ENCODE results near the gene CALML3.

Gene CALML3

GRCh38 chr10:5502571-5503476 is 21.9 kb upstream of the CALML3 start:
- Histone ChIP-seq H3K36me3 (ENCODE audit: control insufficient read depth, low read depth, low read length) (no peaks in the 10 kb centered on the region), H3K9ac (ENCODE audit: low read length) (no peak overlapping the region), H3K4me3 (ENCODE audit: low read length) (no peak overlapping the region), H3K27ac (ENCODE audit: low read length) (no peak overlapping the region), H3K27me3 (ENCODE audit: control insufficient read depth, insufficient read depth, low read length) (no peaks in the 10 kb centered on the region), H3K4me1 (ENCODE audit: control insufficient read depth, low read depth, low read length) (no peaks in the 10 kb centered on the region), H3K9me3 (ENCODE audit: control insufficient read depth, low read depth, low read length) (no peaks in the 10 kb centered on the region)

- H3K4me1 ChIP-seq (ENCODE audit: control insufficient read depth, low read depth, low read length), result no peaks in the 10 kb centered on the region
- no peak overlapping the region for H3K4me3 ChIP-seq (ENCODE audit: low read length)
- no peaks in the 10 kb centered on the region for H3K36me3 ChIP-seq (ENCODE audit: control insufficient read depth, low read depth, low read length)
- H3K27me3 ChIP-seq (ENCODE audit: control insufficient read depth, insufficient read depth, low read length), result no peaks in the 10 kb centered on the region
- no peaks in the 10 kb centered on the region for H3K9me3 ChIP-seq (ENCODE audit: control insufficient read depth, low read depth, low read length)
- H3K27ac ChIP-seq (ENCODE audit: low read length), result no peak overlapping the region
- H3K9ac ChIP-seq (ENCODE audit: low read length), result no peak overlapping the region
Measured at GRCh38 chr10:5503477-5503835, 21.3 kb upstream of the CALML3 start.

- Histone ChIP-seq H3K9ac (ENCODE audit: low read length) (no peak overlapping the region), H3K4me1 (ENCODE audit: control insufficient read depth, low read depth, low read length) (no peaks in the 10 kb centered on the region), H3K27me3 (ENCODE audit: control insufficient read depth, insufficient read depth, low read length) (no peaks in the 10 kb centered on the region), H3K4me3 (ENCODE audit: low read length) (no peak overlapping the region), H3K9me3 (ENCODE audit: control insufficient read depth, low read depth, low read length) (no peaks in the 10 kb centered on the region), H3K36me3 (ENCODE audit: control insufficient read depth, low read depth, low read length) (no peaks in the 10 kb centered on the region), H3K27ac (ENCODE audit: low read length) (no peak overlapping the region)
Measured at GRCh38 chr10:5504146-5505072, 20.4 kb upstream of the CALML3 start.

- Histone ChIP-seq H3K4me1 (ENCODE audit: control insufficient read depth, low read depth, low read length) (no peaks in the 10 kb centered on the region), H3K36me3 (ENCODE audit: control insufficient read depth, low read depth, low read length) (no peaks in the 10 kb centered on the region), H3K4me3 (ENCODE audit: low read length) (no peak overlapping the region), H3K27me3 (ENCODE audit: control insufficient read depth, insufficient read depth, low read length) (no peaks in the 10 kb centered on the region), H3K27ac (ENCODE audit: low read length) (no peak overlapping the region), H3K9ac (ENCODE audit: low read length) (no peak overlapping the region), H3K9me3 (ENCODE audit: control insufficient read depth, low read depth, low read length) (no peaks in the 10 kb centered on the region)
Measured at GRCh38 chr10:5506246-5506645, 18.5 kb upstream of the CALML3 start.

GRCh38 chr10:5506751-5507648 is 17.8 kb upstream of the CALML3 start:
- Histone ChIP-seq H3K36me3 (ENCODE audit: control insufficient read depth, low read depth, low read length) (no peaks in the 10 kb centered on the region), H3K27me3 (ENCODE audit: control insufficient read depth, insufficient read depth, low read length) (no peaks in the 10 kb centered on the region), H3K9ac (ENCODE audit: low read length) (no peak overlapping the region), H3K4me3 (ENCODE audit: low read length) (no peak overlapping the region), H3K27ac (ENCODE audit: low read length) (no peak overlapping the region), H3K9me3 (ENCODE audit: control insufficient read depth, low read depth, low read length) (no peaks in the 10 kb centered on the region), H3K4me1 (ENCODE audit: control insufficient read depth, low read depth, low read length) (no peaks in the 10 kb centered on the region)

- Histone ChIP-seq H3K9ac (ENCODE audit: low read length) (no peak overlapping the region), H3K27me3 (ENCODE audit: control insufficient read depth, insufficient read depth, low read length) (no peaks in the 10 kb centered on the region), H3K36me3 (ENCODE audit: control insufficient read depth, low read depth, low read length) (no peaks in the 10 kb centered on the region), H3K4me1 (ENCODE audit: control insufficient read depth, low read depth, low read length) (no peaks in the 10 kb centered on the region), H3K27ac (ENCODE audit: low read length) (no peak overlapping the region), H3K4me3 (ENCODE audit: low read length) (no peak overlapping the region), H3K9me3 (ENCODE audit: control insufficient read depth, low read depth, low read length) (no peaks in the 10 kb centered on the region)
Measured at GRCh38 chr10:5507649-5508131, 17.1 kb upstream of the CALML3 start.

GRCh38 chr10:5508161-5508604 is 16.6 kb upstream of the CALML3 start:
- no peaks in the 10 kb centered on the region for H3K36me3 ChIP-seq (ENCODE audit: control insufficient read depth, low read depth, low read length)
- no peak overlapping the region for H3K27ac ChIP-seq (ENCODE audit: low read length)
- no peaks in the 10 kb centered on the region for H3K9me3 ChIP-seq (ENCODE audit: control insufficient read depth, low read depth, low read length)

GRCh38 chr10:5508786-5509185 is 16.0 kb upstream of the CALML3 start:
- Histone ChIP-seq H3K4me1 (ENCODE audit: control insufficient read depth, low read depth, low read length) (no peaks in the 10 kb centered on the region), H3K4me3 (ENCODE audit: low read length) (no peak overlapping the region), H3K27ac (ENCODE audit: low read length) (no peak overlapping the region), H3K27me3 (ENCODE audit: control insufficient read depth, insufficient read depth, low read length) (no peaks in the 10 kb centered on the region), H3K36me3 (ENCODE audit: control insufficient read depth, low read depth, low read length) (no peaks in the 10 kb centered on the region), H3K9me3 (ENCODE audit: control insufficient read depth, low read depth, low read length) (no peaks in the 10 kb centered on the region), H3K9ac (ENCODE audit: low read length) (no peak overlapping the region)

More at GRCh38 chr10:5508161-5508604, 16.6 kb upstream of the CALML3 start:
- Histone ChIP-seq H3K9ac (ENCODE audit: low read length) (no peak overlapping the region), H3K4me1 (ENCODE audit: control insufficient read depth, low read depth, low read length) (no peaks in the 10 kb centered on the region), H3K27me3 (ENCODE audit: control insufficient read depth, insufficient read depth, low read length) (no peaks in the 10 kb centered on the region), H3K4me3 (ENCODE audit: low read length) (no peak overlapping the region)

GRCh38 chr10:5509236-5509635 is 15.5 kb upstream of the CALML3 start:
- no peaks in the 10 kb centered on the region for H3K9me3 ChIP-seq (ENCODE audit: control insufficient read depth, low read depth, low read length)
- H3K4me1 ChIP-seq (ENCODE audit: control insufficient read depth, low read depth, low read length), result no peaks in the 10 kb centered on the region
- no peak overlapping the region for H3K27ac ChIP-seq (ENCODE audit: low read length)
- no peaks in the 10 kb centered on the region for H3K36me3 ChIP-seq (ENCODE audit: control insufficient read depth, low read depth, low read length)
- H3K27me3 ChIP-seq (ENCODE audit: control insufficient read depth, insufficient read depth, low read length), result no peaks in the 10 kb centered on the region
- no peak overlapping the region for H3K4me3 ChIP-seq (ENCODE audit: low read length)
- H3K9ac ChIP-seq (ENCODE audit: low read length), result no peak overlapping the region

GRCh38 chr10:5509691-5510090 is 15.1 kb upstream of the CALML3 start:
- Histone ChIP-seq H3K27ac (ENCODE audit: low read length) (no peak overlapping the region), H3K36me3 (ENCODE audit: control insufficient read depth, low read depth, low read length) (no peaks in the 10 kb centered on the region), H3K9me3 (ENCODE audit: control insufficient read depth, low read depth, low read length) (no peaks in the 10 kb centered on the region), H3K4me1 (ENCODE audit: control insufficient read depth, low read depth, low read length) (no peaks in the 10 kb centered on the region), H3K9ac (ENCODE audit: low read length) (no peak overlapping the region), H3K27me3 (ENCODE audit: control insufficient read depth, insufficient read depth, low read length) (no peaks in the 10 kb centered on the region), H3K4me3 (ENCODE audit: low read length) (no peak overlapping the region)

All from iPS-18a (cell line).